Lung (tissue), 12 donors: ENCODE data around the gene XRCC1. TPM values are rescaled to one million over a fixed set of nuclear protein-coding genes. Genes with fewer than 3 reads are reported as not detected.
A peak's percentile ranks its signal among the peaks of the same experiment; 100 is the strongest.

Experiments used
- ATAC-seq: fragments of 200-7000 bp; cut with Tn5 transposase; one replicate; pipeline ENCODE4 v1.9.1; 2020; ENCODE audit warnings: moderate number of reproducible peaks; ENCODE audit not compliant: insufficient read depth, low FRiP score
- DNase-seq, 3 donors: peaks; one replicate each; pipeline ENCODE4 v3.0.0-alpha.2; 2013 to 2017
- H3K27ac ChIP-seq, 2 donors: one replicate each; pipeline ENCODE4 v1.5.1; 2013; ENCODE audit warnings: mild to moderate bottlenecking in 2 of 2, moderate library complexity in 2 of 2, control low read depth in 1 of 2, inconsistent platforms in 1 of 2, low read depth in 1 of 2, low read length in 1 of 2
- H3K27me3 ChIP-seq, 3 donors: one replicate each; pipeline ENCODE4 v1.5.1; 2013; ENCODE audit warnings: low read length in 2 of 3; ENCODE audit not compliant: control insufficient read depth in 3 of 3, insufficient read depth in 3 of 3
- H3K36me3 ChIP-seq, 4 donors: one replicate each; pipeline ENCODE4 v1.5.1; 2013; ENCODE audit warnings: low read length in 4 of 4, mild to moderate bottlenecking in 1 of 4, moderate library complexity in 1 of 4; ENCODE audit not compliant: control insufficient read depth in 4 of 4, insufficient read depth in 4 of 4
- H3K4me1 ChIP-seq, 5 donors: one replicate each; pipeline ENCODE4 v1.5.1; 2013; ENCODE audit warnings: low read length in 5 of 5, mild to moderate bottlenecking in 2 of 5, moderate library complexity in 1 of 5; ENCODE audit not compliant: control insufficient read depth in 5 of 5, insufficient read depth in 5 of 5
- H3K4me3 ChIP-seq: one replicate; pipeline ENCODE4 v1.5.1; 2013; ENCODE audit warnings: mild to moderate bottlenecking, control low read depth, moderate library complexity
- H3K9ac ChIP-seq, 2 donors: one replicate each; pipeline ENCODE4 v1.5.1; 2013; ENCODE audit warnings: low read length in 2 of 2, control low read depth in 1 of 2; ENCODE audit not compliant: insufficient read depth in 1 of 2
- H3K9me3 ChIP-seq, 4 donors: one replicate each; pipeline ENCODE4 v1.5.1; 2013; ENCODE audit warnings: low read length in 3 of 4, mild to moderate bottlenecking in 1 of 4, moderate library complexity in 1 of 4; ENCODE audit not compliant: control insufficient read depth in 4 of 4, insufficient read depth in 3 of 4
- CTCF ChIP-seq: IDR thresholded peaks from 2 replicates; pipeline ENCODE4 v1.5.1; 2012; ENCODE audit warnings: mild to moderate bottlenecking; ENCODE audit errors: control extremely low read depth, extremely low read depth
- WGBS, 2 donors: extraction: QIAGEN DNeasy Blood & Tissue Kit; methylation state at CpG; one replicate each; pipeline ENCODE4 v1.1.7; 2013; 5-methylcytosine and 5-hydroxymethylcytosine counted together
- polyA plus RNA-seq, 2 donors: library from polyadenylated mRNA; stranded (reverse); fragments of 200-250 nt; gene quantifications; one replicate each; pipeline ENCODE4 v1.2.1, GENCODE V29; 2013
- total RNA-seq, 2 donors: library from RNA; depleted of rRNA in 1 of 2; stranded (reverse); fragments of >200 nt in 1 of 2; gene quantifications; one replicate each; pipeline ENCODE4 v1.2.1, GENCODE V29; 2014 to 2021
- donor health status: control.
- donor health status: control.
- donor health status: Bipolar disorder and iron deficiency.
- donor health status: healthy.
- donor health status: DM: yes; HTN: yes; CAD: no.

Gene XRCC1
- total and polyA plus RNA-seq, 4 donors: 15.4 to 32.2 (median 24.5) TPM

- peak; percentile 34 to 47 (median 40) for DNase-seq
- Histone ChIP-seq H3K36me3 (peaks cover 0 to 2% (median under 1%) of the 10 kb centered on the region in 4 donors), H3K4me1 (peaks cover 3 to 27% (median 12%) of the 10 kb centered on the region in 5 donors), H3K9me3 (no peaks in the 10 kb centered on the region), H3K27me3 (no peaks in the 10 kb centered on the region), H3K27ac (peak overlapping the region; percentile 35 to 48), H3K4me3 (peak overlapping the region; percentile 5), H3K9ac (peak overlapping the region; percentile 69 to 91)
- WGBS, 2 donors: 66 to 67% methylated on average over 37 of the region's 37 CpGs
- no peak for TF ChIP-seq CTCF
- no peak for ATAC-seq
Observed at GRCh38 chr19:43575955-43576878, 890 bp upstream of the XRCC1 start.

GRCh38 chr19:43574424-43575155 lies 737 bp downstream of the XRCC1 start:
- Histone ChIP-seq H3K36me3 (peaks cover 0 to 3% (median 1%) of the 10 kb centered on the region in 4 donors), H3K27me3 (no peaks in the 10 kb centered on the region), H3K9ac (peak overlapping the region; percentile 91 to 100), H3K4me3 (peak overlapping the region; percentile 75), H3K9me3 (no peaks in the 10 kb centered on the region), H3K27ac (peak overlapping the region; percentile 56 to 93), H3K4me1 (peaks cover 3 to 17% (median 6%) of the 10 kb centered on the region in 5 donors)
- ATAC-seq (no peak), DNase-seq (no peak)
- no peak for TF ChIP-seq CTCF
- WGBS, 2 donors: 25 to 38% methylated on average over 12 of the region's 12 CpGs

GRCh38 chr19:43572171-43572588 lies 3.1 kb downstream of the XRCC1 start:
- H3K9me3 ChIP-seq: no peaks in the 10 kb centered on the region
- WGBS, 2 donors: 68 to 88% methylated on average over 3 of the region's 3 CpGs
- H3K9ac ChIP-seq: no peak overlapping the region
- DNase-seq (no peak), ATAC-seq (no peak)
- TF ChIP-seq CTCF: no peak
- H3K27ac ChIP-seq: no peak overlapping the region
- H3K36me3 ChIP-seq: peaks cover 0 to 3% (median 1%) of the 10 kb centered on the region in 4 donors
- no peak overlapping the region for H3K4me3 ChIP-seq
- H3K27me3 ChIP-seq: no peaks in the 10 kb centered on the region
- peaks cover 3 to 16% (median 6%) of the 10 kb centered on the region in 5 donors for H3K4me1 ChIP-seq
